Dedifferentiated amniotic fluid mesenchymal stem cell (primary cell): Measurements from ENCODE around the gene UQCRFS1.
A peak's percentile ranks its signal among the peaks of the same experiment; 100 is the strongest.
"Not testable (repeated sequence)": the region's sequence is repeated elsewhere in the genome, so short reads cannot be mapped to it uniquely, and the experiment has no call there.

Experiments
- DNase-seq: peaks from one replicate; pipeline ENCODE4 v3.0.0-alpha.2; 2016; ENCODE audit errors: extremely low spot score

Gene UQCRFS1

GRCh38 chr19:29212648-29213573, at the start of gene UQCRFS1:
Gene UQCRFS1 (minus strand): TSS chr19:29213151. CDS start chr19:29213118, 33 bp downstream.
- peak; percentile 91 for DNase-seq

- DNase-seq, result no peak
These were observed 49.1 kb upstream of the UQCRFS1 start for GRCh38 chr19:29262085-29262484.

- no peak for DNase-seq
These were observed 47.7 kb upstream of the UQCRFS1 start for GRCh38 chr19:29260477-29261317.

- no peak for DNase-seq
These were observed 46.9 kb upstream of the UQCRFS1 start for GRCh38 chr19:29259867-29260281.

- DNase-seq, result no peak
These were observed 46.2 kb upstream of the UQCRFS1 start for GRCh38 chr19:29259153-29259552.

GRCh38 chr19:29256516-29256915, 43.6 kb upstream of the UQCRFS1 start:
- DNase-seq, result no peak

- no peak for DNase-seq
These were observed 43.0 kb upstream of the UQCRFS1 start for GRCh38 chr19:29255912-29256311.

- DNase-seq, result no peak
These were observed 42.1 kb upstream of the UQCRFS1 start for GRCh38 chr19:29255006-29255405.

GRCh38 chr19:29249798-29250197, 36.8 kb upstream of the UQCRFS1 start:
- DNase-seq, result not testable (repeated sequence)

GRCh38 chr19:29248332-29248844, 35.4 kb upstream of the UQCRFS1 start:
- DNase-seq, result no peak

GRCh38 chr19:29247872-29248271, 34.9 kb upstream of the UQCRFS1 start:
- no peak for DNase-seq

- DNase-seq, result no peak
These were observed 34.5 kb upstream of the UQCRFS1 start for GRCh38 chr19:29247471-29247870.

GRCh38 chr19:29247051-29247450, 34.1 kb upstream of the UQCRFS1 start:
- DNase-seq, result no peak

GRCh38 chr19:29245215-29245614, 32.3 kb upstream of the UQCRFS1 start:
- no peak for DNase-seq

GRCh38 chr19:29241324-29241723, 28.4 kb upstream of the UQCRFS1 start:
- no peak for DNase-seq

GRCh38 chr19:29239213-29239776, 26.3 kb upstream of the UQCRFS1 start:
- no peak for DNase-seq

- no peak for DNase-seq
These were observed 20.6 kb upstream of the UQCRFS1 start for GRCh38 chr19:29233591-29233990.

GRCh38 chr19:29232315-29232852, 19.4 kb upstream of the UQCRFS1 start:
- no peak for DNase-seq

- not testable (repeated sequence) for DNase-seq
These were observed 18.4 kb upstream of the UQCRFS1 start for GRCh38 chr19:29231306-29231705.

- DNase-seq, result no peak
These were observed 4.7 kb upstream of the UQCRFS1 start for GRCh38 chr19:29217616-29218015.

- DNase-seq, result no peak
These were observed 3.1 kb upstream of the UQCRFS1 start for GRCh38 chr19:29216021-29216420.
